Measurements from ENCODE around the gene PTPN5.

DNA sequence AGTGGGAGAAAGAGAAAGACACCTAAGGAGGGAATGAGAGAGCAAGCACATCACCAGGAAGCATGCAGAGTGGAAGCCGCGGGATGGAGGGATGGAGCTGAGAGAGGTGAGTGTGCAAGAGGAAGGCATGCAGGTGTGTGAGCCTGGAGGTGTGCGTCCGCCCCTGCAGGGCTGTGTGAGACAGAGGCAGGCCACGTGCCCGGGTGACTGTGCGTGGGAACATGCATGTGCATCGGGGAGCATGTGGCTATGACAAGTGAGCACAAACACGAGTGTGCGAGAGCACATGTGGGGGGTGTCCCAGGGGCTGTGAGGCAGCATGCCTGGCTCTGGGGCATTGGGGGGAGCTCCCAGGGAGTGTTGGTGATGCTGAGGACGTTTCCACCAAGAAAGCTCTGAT is 29.9 kb downstream of the PTPN5 start:
- TF ChIP-seq, protein P1, sequence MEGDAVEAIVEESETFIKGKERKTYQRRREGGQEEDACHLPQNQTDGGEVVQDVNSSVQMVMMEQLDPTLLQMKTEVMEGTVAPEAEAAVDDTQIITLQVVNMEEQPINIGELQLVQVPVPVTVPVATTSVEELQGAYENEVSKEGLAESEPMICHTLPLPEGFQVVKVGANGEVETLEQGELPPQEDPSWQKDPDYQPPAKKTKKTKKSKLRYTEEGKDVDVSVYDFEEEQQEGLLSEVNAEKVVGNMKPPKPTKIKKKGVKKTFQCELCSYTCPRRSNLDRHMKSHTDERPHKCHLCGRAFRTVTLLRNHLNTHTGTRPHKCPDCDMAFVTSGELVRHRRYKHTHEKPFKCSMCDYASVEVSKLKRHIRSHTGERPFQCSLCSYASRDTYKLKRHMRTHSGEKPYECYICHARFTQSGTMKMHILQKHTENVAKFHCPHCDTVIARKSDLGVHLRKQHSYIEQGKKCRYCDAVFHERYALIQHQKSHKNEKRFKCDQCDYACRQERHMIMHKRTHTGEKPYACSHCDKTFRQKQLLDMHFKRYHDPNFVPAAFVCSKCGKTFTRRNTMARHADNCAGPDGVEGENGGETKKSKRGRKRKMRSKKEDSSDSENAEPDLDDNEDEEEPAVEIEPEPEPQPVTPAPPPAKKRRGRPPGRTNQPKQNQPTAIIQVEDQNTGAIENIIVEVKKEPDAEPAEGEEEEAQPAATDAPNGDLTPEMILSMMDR (conservative IDR thresholded peaks at IDR 0.05; ENCODE audit: low read length), result no peak
- TF ChIP-seq EZH2phosphoT487 (IDR thresholded peaks at IDR 0.05; ENCODE audit: borderline replicate concordance, low read depth, low read length), result no peak
